MCF 10A (cell line): ENCODE measurements around the gene CBARP. TPM values are rescaled to one million over a fixed set of nuclear protein-coding genes. Genes with fewer than 3 reads are reported as not detected.
A peak's percentile ranks its signal among the peaks of the same experiment; 100 is the strongest.

Experiments
- BruUV-seq: library from RNA; stranded (reverse); fragments of 400-500 nt; replicated peaks from 2 replicates; lab custom pipeline; 2021; lab: Mats Ljungman, UMichigan
- CTCF ChIA-PET: fragments of 300-600 bp; sonication (Branson Sonifier 250); formaldehyde crosslinking; extraction: SDS; loops from one replicate; lab custom pipeline; 2021; ENCODE audit warnings: antibody characterized with exemption, inconsistent platforms; lab: Yijun Ruan, JAX
- POLR2A ChIA-PET: fragments of 300-600, 350-650 bp; sonication (Branson Sonifier 250); formaldehyde crosslinking; extraction: SDS; loops from one replicate; lab custom pipeline; 2020; ENCODE audit warnings: antibody characterized with exemption, inconsistent platforms; lab: Yijun Ruan, JAX
- DNase-seq: peaks from one replicate; pipeline ENCODE4 v3.0.0-alpha.2; 2018; ENCODE audit not compliant: unreplicated experiment
- H3K27ac Mint-ChIP-seq: one replicate; pipeline ENCODE4 v1.8.0; 2022; ENCODE audit warnings: mild to moderate bottlenecking, low read depth, mixed read lengths; ENCODE audit not compliant: unreplicated experiment
- H3K27me3 Mint-ChIP-seq: one replicate; pipeline ENCODE4 v1.8.0; 2022; ENCODE audit warnings: mixed read lengths; ENCODE audit not compliant: insufficient read depth, unreplicated experiment
- H3K36me3 Mint-ChIP-seq: one replicate; pipeline ENCODE4 v1.8.0; 2022; ENCODE audit warnings: mild to moderate bottlenecking, moderate library complexity, mixed read lengths; ENCODE audit not compliant: insufficient read depth, unreplicated experiment
- H3K4me1 Mint-ChIP-seq: one replicate; pipeline ENCODE4 v1.8.0; 2022; ENCODE audit warnings: mixed read lengths; ENCODE audit not compliant: insufficient read depth, unreplicated experiment
- H3K4me3 Mint-ChIP-seq: one replicate; pipeline ENCODE4 v1.8.0; 2022; ENCODE audit warnings: mild to moderate bottlenecking, moderate library complexity, mixed read lengths; ENCODE audit not compliant: unreplicated experiment
- H3K9me3 Mint-ChIP-seq: one replicate; pipeline ENCODE4 v1.8.0; 2022; ENCODE audit warnings: mixed read lengths; ENCODE audit not compliant: unreplicated experiment
- intact Hi-C: fragments of 100-400 bp; cut with micrococcal nuclease; formaldehyde crosslinking; loops from 2 replicates; pipeline ENCODE4 v1.14.1; 2022
- total RNA-seq: library from RNA; stranded (reverse); gene quantifications from 2 replicates; pipeline ENCODE4 v1.2.3, GENCODE V29; 2022
- TF ChIP-seq, protein P1 (sequence below): fragments of 200-600 bp; IDR thresholded peaks from one replicate; pipeline ENCODE4 v1.8.0; 2022; ENCODE audit warnings: antibody characterized with exemption, mild to moderate bottlenecking; ENCODE audit not compliant: unreplicated experiment

The CBARP gene
- total RNA-seq, 1 experiment from 2014 or later = 7.0 TPM

DNA sequence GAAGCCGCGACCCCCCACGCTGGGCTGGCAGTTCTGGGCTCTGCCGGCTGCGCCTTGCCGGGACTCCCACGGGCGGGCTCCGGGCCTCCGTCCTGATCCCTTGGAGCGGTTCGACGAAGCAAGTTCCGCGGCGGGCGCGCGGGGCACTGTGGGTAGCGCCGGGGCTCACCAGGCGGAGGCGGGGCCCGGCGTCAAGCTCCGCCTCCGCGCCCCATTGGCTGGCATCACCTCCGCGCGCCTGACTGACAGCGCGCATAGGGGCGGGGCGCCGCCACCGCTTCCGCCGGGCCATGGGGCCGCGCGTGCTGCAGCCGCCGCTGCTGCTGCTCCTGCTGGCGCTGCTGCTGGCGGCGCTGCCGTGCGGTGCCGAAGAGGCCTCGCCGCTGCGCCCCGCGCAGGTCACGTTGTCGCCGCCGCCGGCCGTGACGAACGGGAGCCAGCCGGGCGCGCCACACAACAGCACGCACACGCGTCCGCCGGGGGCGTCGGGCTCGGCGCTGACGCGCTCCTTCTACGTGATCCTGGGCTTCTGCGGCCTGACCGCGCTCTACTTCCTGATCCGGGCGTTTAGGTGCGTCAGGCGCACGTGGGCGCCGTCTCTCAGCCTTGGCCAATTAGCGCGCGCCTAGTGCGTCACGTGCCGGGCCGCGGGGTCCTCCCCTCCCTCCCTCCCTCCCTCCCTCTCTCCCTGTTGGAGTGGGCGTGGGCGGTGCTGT lies 37.6 kb upstream of the CBARP start, which contains the start of gene FAM174C:
Gene FAM174C (plus strand): TSS at position 271 of the 716 bp plus-strand sequence. CDS start 20 bp downstream, at position 291.
- ChIA-PET POLR2A (interaction anchor here (0.6 to 1.9 kb wide), 24 partner anchors 9 to 784 kb away, joined by 3 to 21 read pairs (median 4); partner anchors contain the start of gene ATP5F1D), CTCF (no interaction called here)
- TSS peak; percentile 34 for BruUV-seq
- no peaks in the 10 kb centered on the region for H3K9me3 Mint-ChIP-seq
- DNase-seq = peak; percentile 98
- H3K27ac Mint-ChIP-seq = peak within 1 kb of the TSS; percentile 88
- peak within 1 kb of the TSS; percentile 77 for H3K4me3 Mint-ChIP-seq
- peaks cover 19% of the 10 kb centered on the region for H3K4me1 Mint-ChIP-seq
- intact Hi-C loops = loop anchor here (5.0 to 10.0 kb wide), 2 partner anchors 109 to 237 kb away; partner anchors contain the start of genes ADAMTSL5 and NDUFS7
- TF ChIP-seq, protein P1, sequence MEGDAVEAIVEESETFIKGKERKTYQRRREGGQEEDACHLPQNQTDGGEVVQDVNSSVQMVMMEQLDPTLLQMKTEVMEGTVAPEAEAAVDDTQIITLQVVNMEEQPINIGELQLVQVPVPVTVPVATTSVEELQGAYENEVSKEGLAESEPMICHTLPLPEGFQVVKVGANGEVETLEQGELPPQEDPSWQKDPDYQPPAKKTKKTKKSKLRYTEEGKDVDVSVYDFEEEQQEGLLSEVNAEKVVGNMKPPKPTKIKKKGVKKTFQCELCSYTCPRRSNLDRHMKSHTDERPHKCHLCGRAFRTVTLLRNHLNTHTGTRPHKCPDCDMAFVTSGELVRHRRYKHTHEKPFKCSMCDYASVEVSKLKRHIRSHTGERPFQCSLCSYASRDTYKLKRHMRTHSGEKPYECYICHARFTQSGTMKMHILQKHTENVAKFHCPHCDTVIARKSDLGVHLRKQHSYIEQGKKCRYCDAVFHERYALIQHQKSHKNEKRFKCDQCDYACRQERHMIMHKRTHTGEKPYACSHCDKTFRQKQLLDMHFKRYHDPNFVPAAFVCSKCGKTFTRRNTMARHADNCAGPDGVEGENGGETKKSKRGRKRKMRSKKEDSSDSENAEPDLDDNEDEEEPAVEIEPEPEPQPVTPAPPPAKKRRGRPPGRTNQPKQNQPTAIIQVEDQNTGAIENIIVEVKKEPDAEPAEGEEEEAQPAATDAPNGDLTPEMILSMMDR = no peak
- H3K36me3 Mint-ChIP-seq = peaks cover 74% of the 10 kb centered on the region
- H3K27me3 Mint-ChIP-seq = no peaks in the 10 kb centered on the region

DNA sequence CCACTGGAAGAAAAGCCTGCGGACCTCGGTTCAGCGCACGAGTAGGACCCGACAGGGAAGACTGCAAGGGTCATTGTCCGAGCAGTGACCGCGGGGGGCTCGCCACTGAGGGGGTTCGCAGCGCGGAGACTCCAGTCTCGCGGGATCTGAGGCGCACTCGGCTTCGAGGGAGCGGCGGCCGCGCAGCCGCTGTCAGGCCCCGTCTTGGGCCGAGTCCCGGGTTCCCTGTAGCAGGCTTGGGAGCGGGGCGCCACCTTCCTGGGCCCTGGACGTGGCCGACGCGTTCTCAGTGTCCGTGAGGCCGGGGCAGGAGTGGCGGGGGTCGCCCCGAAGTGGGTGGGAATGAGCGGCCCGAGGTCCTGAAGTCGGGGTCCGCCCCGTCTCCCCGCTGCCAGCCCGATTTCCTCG lies 37.1 kb upstream of the CBARP start:
- ChIA-PET CTCF (interaction anchor here (0.6 to 1.9 kb wide), 3 partner anchors 31 to 180 kb away, joined by 3 to 20 read pairs (median 3); no protein-coding TSS in a partner anchor), POLR2A (interaction anchor here (0.6 to 1.9 kb wide), 25 partner anchors 9 to 785 kb away, joined by 3 to 21 read pairs (median 4); partner anchors contain the start of gene ATP5F1D)
- Mint-ChIP-seq H3K9me3 (no peaks in the 10 kb centered on the region), H3K4me1 (peaks cover 14% of the 10 kb centered on the region), H3K27ac (no peak overlapping the region), H3K4me3 (peak overlapping the region; percentile 77), H3K27me3 (no peaks in the 10 kb centered on the region), H3K36me3 (peaks cover 75% of the 10 kb centered on the region)
- intact Hi-C loops = loop anchor here (5.0 to 10.0 kb wide), 2 partner anchors 110 to 237 kb away; partner anchors contain the start of genes ADAMTSL5 and NDUFS7
- TF ChIP-seq, protein P1 = no peak
- BruUV-seq = no TSS peak
- DNase-seq = no peak

DNA sequence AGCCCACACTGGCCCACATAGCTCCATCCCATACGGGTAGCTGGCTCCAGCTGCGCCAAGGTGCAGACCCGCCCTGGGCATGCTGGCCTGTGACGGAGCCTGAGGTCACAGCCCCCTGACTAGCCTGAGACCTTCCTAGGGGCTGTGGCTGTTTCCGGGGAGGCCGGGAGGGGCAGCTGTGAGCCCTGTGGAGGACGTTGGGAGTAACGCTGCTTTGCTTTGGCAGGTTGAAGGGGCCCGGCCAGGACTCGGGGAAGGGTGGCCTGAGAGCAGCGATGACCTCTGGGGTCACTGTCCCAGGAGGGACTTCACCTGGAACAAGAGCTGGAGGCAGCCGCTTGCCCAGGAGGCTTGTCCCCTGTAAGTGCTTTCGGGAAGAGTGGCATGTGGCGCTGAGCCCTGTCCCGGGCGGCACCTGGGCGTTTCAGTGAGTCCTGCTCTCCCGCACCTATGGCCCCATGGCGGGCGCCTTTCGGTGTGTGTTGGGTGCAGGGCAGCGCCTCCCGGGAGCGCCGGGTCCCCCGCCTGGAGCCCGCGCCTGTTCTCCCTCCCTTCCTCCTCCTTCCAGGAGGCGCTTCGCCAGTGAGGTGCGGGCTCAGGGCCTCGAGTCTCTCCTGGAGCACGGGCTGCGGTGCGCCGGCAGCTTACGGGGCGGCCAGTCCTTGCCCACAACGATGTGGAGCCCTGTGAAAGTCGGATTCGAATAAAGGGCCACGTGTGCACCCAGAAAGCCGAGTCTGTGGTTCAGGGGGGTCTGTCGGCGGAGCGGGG lies 36.5 kb upstream of the CBARP start:
- H3K27ac Mint-ChIP-seq = no peak overlapping the region
- no peak for DNase-seq
- CTCF ChIA-PET = interaction anchor here (0.6 to 1.9 kb wide), 6 partner anchors 30 to 180 kb away, joined by 3 to 20 read pairs (median 3); no protein-coding TSS in a partner anchor
- BruUV-seq = no TSS peak
- POLR2A ChIA-PET = interaction anchor here (0.6 to 2.9 kb wide), 12 partner anchors 8 to 699 kb away, joined by 3 to 21 read pairs (median 3); partner anchors contain the start of gene ATP5F1D
- peak overlapping the region; percentile 77 for H3K4me3 Mint-ChIP-seq
- TF ChIP-seq, protein P1 = no peak
- no peaks in the 10 kb centered on the region for H3K27me3 Mint-ChIP-seq
- H3K36me3 Mint-ChIP-seq = peaks cover 75% of the 10 kb centered on the region
- H3K4me1 Mint-ChIP-seq = peaks cover 13% of the 10 kb centered on the region
- no peaks in the 10 kb centered on the region for H3K9me3 Mint-ChIP-seq
- intact Hi-C loops = loop anchor here (10.0 kb wide), 1 partner anchor 111 kb away; the partner anchor contains the start of gene NDUFS7
